GM04503 (cell line): ENCODE measurements around the gene TMEM130.

Experiments
- DNase-seq: peaks from one replicate; pipeline ENCODE4 v3.0.0-alpha.2; 2012; ENCODE audit warnings: low read depth

TMEM130 gene

GRCh38 chr7:98841179-98841997, 28.4 kb downstream of the TMEM130 start:
- DNase-seq: peak; percentile 69

DNA sequence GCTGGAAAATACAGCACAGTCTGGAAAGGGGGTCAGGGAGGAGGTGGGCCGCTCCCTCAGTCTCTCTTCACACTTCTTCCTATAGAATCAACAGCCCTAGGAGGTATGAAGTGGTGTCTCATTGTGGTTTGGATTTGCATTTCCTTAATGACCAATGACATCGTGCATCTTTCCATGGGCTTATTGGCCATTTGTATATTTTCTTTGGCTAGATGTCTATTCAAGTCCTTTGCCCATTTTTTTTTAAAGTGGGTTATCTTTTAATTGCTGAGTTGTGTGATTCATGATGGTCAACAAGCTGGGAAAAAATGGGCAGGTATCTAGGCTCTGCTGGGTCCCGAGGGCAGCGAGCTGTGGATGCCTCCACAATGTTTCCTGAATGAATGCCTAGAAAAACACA, 29.1 kb downstream of the TMEM130 start:
- no peak for DNase-seq

GRCh38 chr7:98840096-98840495, 29.7 kb downstream of the TMEM130 start:
- no peak for DNase-seq

DNA sequence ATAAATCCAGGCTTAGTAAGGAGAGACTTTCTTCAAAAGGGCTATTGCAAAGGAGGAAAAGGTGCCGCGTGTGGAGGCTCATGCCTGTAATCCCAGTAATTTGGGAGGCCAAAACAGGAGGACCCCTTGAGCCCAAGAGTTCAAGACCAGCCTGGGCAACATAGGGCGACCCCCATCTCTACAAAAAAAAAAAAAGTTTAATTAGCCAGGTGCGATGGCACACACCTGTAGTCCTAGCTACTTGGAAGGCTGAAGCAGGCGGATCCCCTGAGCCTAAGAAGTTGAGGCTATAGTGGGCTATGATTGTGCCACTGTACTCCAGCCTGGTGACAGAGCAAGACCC, 32.2 kb downstream of the TMEM130 start:
- no peak for DNase-seq

- DNase-seq: no peak
These were observed 32.8 kb downstream of the TMEM130 start for GRCh38 chr7:98836811-98837629.

DNA sequence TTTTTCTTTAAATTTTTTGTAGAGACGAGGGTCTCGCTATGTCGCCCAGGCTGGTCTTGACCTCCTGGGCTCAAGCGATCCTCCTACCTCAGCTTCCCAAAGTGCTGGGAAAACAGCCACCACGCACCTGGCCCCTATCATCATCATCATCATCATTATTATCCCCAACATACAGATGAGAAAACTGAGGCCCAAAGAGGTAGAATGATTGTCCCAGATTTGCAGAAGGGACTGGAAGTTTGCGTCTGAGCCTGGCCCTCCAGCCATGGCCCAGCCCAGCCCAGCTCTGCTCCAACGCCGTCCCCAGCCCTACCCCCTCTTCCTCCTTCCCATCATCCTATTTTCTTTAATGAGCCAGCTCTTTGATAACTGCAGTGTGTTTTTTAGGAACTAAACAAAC, 34.9 kb downstream of the TMEM130 start:
- no peak for DNase-seq

- no peak for DNase-seq
These were observed 36.8 kb downstream of the TMEM130 start for GRCh38 chr7:98833022-98833421.

DNA sequence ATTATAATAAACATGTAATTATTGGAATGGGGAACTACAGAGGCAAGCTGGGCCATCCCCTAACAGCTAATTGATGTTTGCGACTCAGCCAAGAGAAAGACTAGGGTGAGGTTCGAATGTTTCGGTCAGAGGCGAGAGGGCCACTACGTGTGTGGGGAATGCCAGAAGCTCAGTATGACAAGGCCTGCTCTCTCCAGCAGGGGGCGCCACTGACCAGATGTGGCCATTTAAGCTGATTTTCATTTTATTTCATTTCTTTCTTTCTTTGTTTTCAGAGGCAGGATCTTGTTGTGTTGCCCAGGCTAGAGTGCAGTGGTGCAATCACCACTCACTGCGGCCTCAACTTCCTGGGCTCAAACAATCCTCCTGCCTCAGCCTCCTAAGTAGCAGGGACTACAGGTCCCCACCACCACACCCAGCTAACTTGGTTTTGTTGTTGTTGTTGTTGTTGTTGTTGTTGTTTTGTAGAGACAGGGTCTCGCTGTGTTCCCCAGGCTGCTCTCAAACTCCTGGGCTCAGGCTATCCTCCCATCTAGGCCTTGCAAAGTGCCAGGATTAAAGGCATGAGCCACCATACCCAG, 38.1 kb downstream of the TMEM130 start:
- DNase-seq: no peak

DNA sequence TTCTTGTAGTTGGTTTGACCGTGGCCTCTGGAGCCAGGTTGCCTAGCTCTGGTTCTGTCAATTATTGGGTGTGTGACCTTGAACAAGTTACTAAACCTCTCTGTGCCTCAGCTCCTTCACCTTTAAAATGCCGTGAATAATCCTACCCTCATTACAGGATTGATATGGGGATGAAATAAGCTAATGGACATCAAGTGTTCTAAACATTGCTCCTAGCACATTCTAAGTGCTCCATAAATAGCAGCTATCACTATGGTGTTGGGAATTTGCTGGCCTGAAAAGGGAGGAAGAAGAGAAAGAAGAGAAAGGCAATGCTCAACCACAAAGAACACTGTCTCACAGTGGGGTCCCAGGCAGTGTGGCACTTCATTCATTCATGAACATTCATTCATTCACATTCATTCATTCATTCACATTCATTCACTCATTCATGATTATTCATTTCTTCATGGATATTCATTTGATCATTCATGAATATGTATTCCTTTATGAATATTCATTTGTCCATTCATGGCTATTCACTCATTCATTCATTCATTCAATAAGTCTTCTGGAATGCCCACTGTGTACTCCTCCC, 38.8 kb downstream of the TMEM130 start:
- no peak for DNase-seq

DNA sequence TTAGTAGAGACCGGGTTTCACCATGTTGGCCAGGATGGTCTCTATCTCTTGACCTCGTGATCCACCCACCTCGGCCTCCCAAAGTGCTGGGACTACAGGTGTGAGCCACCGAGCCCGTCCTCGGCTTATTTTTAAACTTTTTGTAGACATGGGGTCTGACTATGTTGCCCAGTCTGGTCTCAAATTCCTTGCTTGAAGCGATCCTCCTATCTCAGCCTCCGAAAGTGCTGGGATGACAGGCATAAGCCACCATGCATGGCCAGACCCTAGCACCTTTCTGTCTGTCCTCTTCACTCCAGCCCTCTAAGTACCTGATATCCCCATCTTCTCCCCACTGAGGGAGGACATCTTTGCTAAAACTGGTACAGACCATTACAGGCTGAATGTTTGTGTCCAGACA, 41.4 kb downstream of the TMEM130 start:
- no peak for DNase-seq

DNA sequence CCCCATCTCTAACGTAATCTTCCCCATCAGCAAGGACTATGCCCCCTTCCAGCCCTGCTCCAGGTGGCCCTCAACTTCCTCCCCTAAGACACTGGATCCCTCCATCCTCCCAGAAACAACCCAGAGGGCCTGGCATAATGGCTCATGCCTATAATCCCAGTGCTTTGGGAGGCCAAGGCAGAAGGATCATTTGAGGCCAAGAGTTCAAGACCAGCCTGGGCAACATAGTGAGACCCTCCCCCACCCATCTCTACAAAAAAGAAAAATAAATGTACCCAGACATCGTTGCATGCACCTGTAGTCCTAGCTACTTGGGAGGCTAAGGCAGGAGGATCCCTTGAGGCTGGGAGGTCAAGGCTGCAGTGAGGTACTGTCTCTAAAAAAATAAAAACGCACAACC, 42.6 kb downstream of the TMEM130 start:
- no peak for DNase-seq

- DNase-seq: no peak
These were observed 43.0 kb downstream of the TMEM130 start for GRCh38 chr7:98826811-98827231.

GRCh38 chr7:98826387-98826786, 43.4 kb downstream of the TMEM130 start:
- DNase-seq: no peak

GRCh38 chr7:98823226-98823625, 46.6 kb downstream of the TMEM130 start:
- DNase-seq: no peak

GRCh38 chr7:98821348-98821747, 48.5 kb downstream of the TMEM130 start:
- no peak for DNase-seq

DNA sequence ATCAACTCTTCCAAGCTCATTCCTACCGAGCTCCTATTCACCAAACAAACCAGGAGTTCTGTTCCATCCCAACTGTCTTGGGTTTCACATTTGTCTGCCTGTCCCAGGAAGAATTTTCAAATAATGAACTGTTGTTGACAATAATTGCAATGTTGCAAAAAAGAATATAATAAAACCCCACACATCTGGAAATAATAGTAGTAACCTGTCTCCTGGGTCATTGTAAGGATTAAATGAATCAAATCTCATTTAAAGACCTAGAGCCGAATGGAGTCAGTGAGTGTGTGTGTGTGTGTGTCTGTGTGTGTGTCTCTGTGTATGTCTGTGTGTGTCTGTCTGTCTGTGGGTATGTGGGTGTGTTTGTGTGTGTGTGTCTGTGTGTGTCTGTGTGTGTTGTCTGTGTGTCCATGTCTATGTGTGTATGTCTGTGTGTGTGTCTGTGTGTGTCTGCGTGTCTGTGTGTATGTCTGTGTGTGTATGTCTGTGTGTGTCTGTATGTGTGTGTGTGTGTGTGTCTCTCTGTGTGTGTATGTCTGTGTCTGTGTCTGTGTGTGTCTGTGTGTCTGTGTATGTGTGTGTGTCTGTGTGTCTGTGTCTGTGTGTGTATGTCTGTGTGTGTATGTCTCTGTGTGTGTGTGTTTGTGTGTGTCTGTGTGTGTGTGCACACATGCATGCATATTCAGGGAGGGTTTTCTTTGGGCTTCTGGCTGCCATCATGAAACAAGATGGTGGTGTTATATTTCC, 52.7 kb downstream of the TMEM130 start:
- no peak for DNase-seq

DNA sequence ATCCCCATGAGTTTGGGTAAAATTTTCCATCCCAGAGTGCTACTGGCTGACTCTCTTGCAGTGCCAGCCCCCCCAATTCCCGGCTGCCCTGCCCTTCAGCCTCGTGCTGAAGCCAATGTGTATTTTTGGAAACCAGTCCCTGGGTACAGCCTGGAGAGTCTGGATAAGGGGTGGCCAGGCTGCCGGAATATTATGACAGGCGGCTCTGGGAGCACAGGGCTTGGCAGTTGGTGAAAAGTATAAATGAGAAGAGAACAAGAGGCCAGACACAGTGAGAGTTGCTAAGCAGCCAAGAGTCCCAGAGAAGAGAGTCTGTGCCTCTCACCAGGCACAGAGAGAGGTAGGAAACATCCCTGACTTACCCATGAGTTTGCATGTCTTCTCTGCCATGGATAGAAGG, 53.6 kb downstream of the TMEM130 start:
- DNase-seq: no peak

DNA sequence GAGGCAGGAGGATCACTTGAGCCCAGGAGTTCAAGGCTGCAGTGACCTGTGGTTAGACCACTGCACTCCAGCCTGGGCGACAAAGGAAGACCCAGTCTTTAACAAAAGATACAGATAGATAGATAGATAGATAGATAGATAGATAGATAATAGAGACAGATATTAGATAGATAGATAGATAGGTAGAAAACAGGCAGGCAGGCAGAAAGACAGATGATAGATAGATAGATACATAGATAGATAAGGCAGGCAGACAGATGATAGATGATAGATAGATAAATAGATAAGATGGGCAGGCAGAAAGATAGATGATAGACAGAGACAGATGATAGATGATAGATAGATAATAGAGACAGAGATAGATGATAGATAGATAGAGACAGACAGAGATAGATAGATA, 54.5 kb downstream of the TMEM130 start:
- DNase-seq: no peak

DNA sequence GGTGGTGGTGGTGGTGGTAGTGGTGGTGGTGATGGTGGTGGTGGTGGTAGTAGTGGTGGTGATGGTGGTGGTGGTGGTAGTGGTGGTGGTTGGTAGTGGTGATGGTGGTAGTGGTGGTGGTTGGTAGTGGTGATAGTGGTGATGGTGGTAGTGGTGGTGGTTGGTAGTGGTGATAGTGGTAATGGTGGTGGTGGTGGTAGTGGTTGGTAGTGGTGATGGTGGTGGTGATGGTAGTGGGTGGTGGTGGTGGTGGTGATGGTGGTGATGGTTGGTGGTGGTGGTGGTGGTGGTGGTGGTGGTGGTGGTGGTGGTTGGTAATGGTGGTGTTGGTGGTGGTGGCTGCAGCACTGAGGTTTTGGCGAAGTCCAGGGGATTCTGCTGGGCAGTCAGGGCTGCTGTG, 58.5 kb downstream of the TMEM130 start:
- DNase-seq: no peak

DNA sequence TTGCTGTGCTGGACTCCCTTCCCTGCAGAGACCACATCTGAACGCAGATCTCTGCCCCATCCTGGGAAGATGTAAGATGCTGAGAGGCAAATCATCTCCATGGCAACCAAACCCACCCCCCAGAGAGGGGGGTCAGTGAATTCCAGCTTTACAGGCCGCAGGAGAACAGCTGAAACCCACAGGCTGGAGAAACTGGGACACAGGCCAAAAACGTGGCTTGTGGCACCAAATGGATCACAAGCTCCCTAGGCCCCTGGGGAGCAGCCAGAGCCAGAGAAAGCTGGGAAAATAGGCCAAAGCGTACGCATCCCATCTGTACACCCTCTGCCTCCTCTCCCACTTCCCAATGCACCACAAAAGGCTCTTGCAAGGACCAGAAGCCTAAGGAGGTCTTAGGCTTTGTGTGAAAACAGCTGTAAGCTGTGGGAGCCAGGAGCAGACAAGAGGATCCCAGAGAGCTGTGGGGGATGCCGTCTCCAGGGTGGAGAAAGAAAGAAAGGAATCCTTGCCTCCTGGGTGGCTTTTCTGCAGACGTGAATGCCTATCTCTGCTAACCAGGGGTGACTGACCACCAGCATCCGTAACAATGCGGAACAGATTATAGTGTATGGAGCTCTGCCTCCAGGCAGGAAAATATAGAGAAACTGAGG, 59.5 kb downstream of the TMEM130 start:
- DNase-seq: no peak

DNA sequence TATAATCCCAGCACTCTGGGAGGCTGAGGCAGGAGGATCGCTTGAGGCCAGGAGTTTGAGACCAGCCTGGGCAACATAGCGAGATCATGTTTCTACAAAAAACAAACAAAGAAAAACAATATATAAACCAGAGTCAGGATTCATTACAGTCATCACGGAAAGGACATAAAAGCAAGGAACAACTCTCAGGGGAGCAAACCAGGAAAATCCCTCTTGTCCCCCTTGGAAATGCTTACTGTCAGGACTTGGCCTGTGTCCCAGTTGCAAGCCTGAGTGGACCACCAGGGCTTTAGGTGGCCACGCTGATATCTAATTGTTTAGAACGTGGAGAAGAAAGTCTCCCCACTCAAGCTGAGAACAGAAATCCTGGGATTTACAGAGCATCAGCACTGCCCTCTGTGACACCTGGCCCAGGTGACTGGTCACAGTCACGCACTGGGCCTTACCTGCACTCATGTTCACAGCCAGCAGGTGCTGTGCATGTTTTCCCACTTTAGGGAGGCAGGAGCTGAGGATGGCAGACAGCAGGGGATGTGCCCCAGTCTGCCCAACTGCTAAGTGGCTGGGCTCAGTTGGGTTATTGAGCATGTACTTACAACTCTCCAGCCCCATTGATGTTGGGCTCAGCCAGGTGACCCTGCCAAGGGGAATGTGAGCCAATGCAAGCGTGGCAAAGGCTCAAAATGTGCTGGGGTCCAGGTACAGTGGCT, 60.9 kb downstream of the TMEM130 start:
- DNase-seq: no peak
